ENCODE measurements around the gene ZNF385D. TPM values are rescaled to one million over a fixed set of nuclear protein-coding genes. Genes with fewer than 3 reads are reported as not detected.

ZNF385D gene
- total and polyA plus RNA-seq, 4 donors: 0.08 to 0.50 (median 0.09) TPM

GRCh38 chr3:21777821-21778220 lies 26.8 kb upstream of the ZNF385D start:
- H3K36me3 ChIP-seq (ENCODE audit: control insufficient read depth in 4 of 4, insufficient read depth in 3 of 4, low read depth in 1 of 4, low read length in 3 of 4): no peaks in the 10 kb centered on the region
- H3K4me1 ChIP-seq (ENCODE audit: control insufficient read depth in 4 of 4, insufficient read depth in 4 of 4, low read length in 3 of 4): no peaks in the 10 kb centered on the region
- H3K27ac ChIP-seq (ENCODE audit: low read depth in 1 of 2, low read length in 2 of 2): no peak overlapping the region
- no peak overlapping the region for H3K4me3 ChIP-seq (ENCODE audit: low read depth in 1 of 3, low read length in 3 of 3)
- no peak for DNase-seq (ENCODE audit: low spot score)
- no peak for TF ChIP-seq JUND (IDR thresholded peaks at IDR 0.05)
- no peak for TF ChIP-seq EGR1 (IDR thresholded peaks at IDR 0.05; ENCODE audit: low read depth in 2 of 2)
- no peak for TF ChIP-seq YY1 (IDR thresholded peaks at IDR 0.05)
- no peak for TF ChIP-seq RAD21 (IDR thresholded peaks at IDR 0.05)
- TF ChIP-seq FOXA2 (IDR thresholded peaks at IDR 0.05): no peak
- TF ChIP-seq FOXA1 (IDR thresholded peaks at IDR 0.05): no peak
- no peak for TF ChIP-seq MAX (IDR thresholded peaks at IDR 0.05)
- no peak for TF ChIP-seq NR2F2 (IDR thresholded peaks at IDR 0.05)
- no peak for TF ChIP-seq HNF4G (IDR thresholded peaks at IDR 0.05)
- no peak for TF ChIP-seq REST (IDR thresholded peaks at IDR 0.05)
- no peak for TF ChIP-seq CTCF (IDR thresholded peaks at IDR 0.05; ENCODE audit: low read depth, low read length, missing input control)
- no peak for TF ChIP-seq ATF3 (IDR thresholded peaks at IDR 0.05)
- TF ChIP-seq SP1 (IDR thresholded peaks at IDR 0.05): no peak
- TF ChIP-seq TAF1 (conservative IDR thresholded peaks at IDR 0.05): no peak
- no peak for TF ChIP-seq HNF4A (conservative IDR thresholded peaks at IDR 0.05)
- no peak for TF ChIP-seq ZBTB33 (IDR thresholded peaks at IDR 0.05)
- no peak for TF ChIP-seq RXRA (IDR thresholded peaks at IDR 0.05)
- no peaks in the 10 kb centered on the region for H3K27me3 ChIP-seq (ENCODE audit: control insufficient read depth in 4 of 4, insufficient read depth in 4 of 4, low read length in 3 of 4)
- no peaks in the 10 kb centered on the region for H3K9me3 ChIP-seq (ENCODE audit: control insufficient read depth in 4 of 4, low read length in 3 of 4)
- no peak overlapping the region for H3K9ac ChIP-seq (ENCODE audit: low read depth in 1 of 2, low read length in 2 of 2)
- WGBS: 77% methylated on average over 2 of the region's 2 CpGs

- no peak overlapping the region for H3K27ac ChIP-seq (ENCODE audit: low read depth in 1 of 2, low read length in 2 of 2)
- DNase-seq (ENCODE audit: low spot score): no peak
- no peaks in the 10 kb centered on the region for H3K36me3 ChIP-seq (ENCODE audit: control insufficient read depth in 4 of 4, insufficient read depth in 3 of 4, low read depth in 1 of 4, low read length in 3 of 4)
- no peak overlapping the region for H3K4me3 ChIP-seq (ENCODE audit: low read depth in 1 of 3, low read length in 3 of 3)
- no peaks in the 10 kb centered on the region for H3K9me3 ChIP-seq (ENCODE audit: control insufficient read depth in 4 of 4, low read length in 3 of 4)
- no peak overlapping the region for H3K9ac ChIP-seq (ENCODE audit: low read depth in 1 of 2, low read length in 2 of 2)
- no peaks in the 10 kb centered on the region for H3K27me3 ChIP-seq (ENCODE audit: control insufficient read depth in 4 of 4, insufficient read depth in 4 of 4, low read length in 3 of 4)
- H3K4me1 ChIP-seq (ENCODE audit: control insufficient read depth in 4 of 4, insufficient read depth in 4 of 4, low read length in 3 of 4): no peaks in the 10 kb centered on the region
- WGBS: 54% methylated on average over 2 of the region's 2 CpGs
- TF ChIP-seq TAF1 (conservative IDR thresholded peaks at IDR 0.05) (no peak), EGR1 (IDR thresholded peaks at IDR 0.05; ENCODE audit: low read depth in 2 of 2) (no peak), HNF4G (IDR thresholded peaks at IDR 0.05) (no peak), RAD21 (IDR thresholded peaks at IDR 0.05) (no peak), SP1 (IDR thresholded peaks at IDR 0.05) (no peak), MAX (IDR thresholded peaks at IDR 0.05) (no peak), FOXA2 (IDR thresholded peaks at IDR 0.05) (no peak), GABPA (IDR thresholded peaks at IDR 0.05 in 1 of 2, conservative IDR thresholded peaks at IDR 0.05 in 1 of 2) (no peak), YY1 (IDR thresholded peaks at IDR 0.05) (no peak), NR2F2 (IDR thresholded peaks at IDR 0.05) (no peak), JUND (IDR thresholded peaks at IDR 0.05) (no peak), ATF3 (IDR thresholded peaks at IDR 0.05) (no peak), HNF4A (conservative IDR thresholded peaks at IDR 0.05) (no peak), ZBTB33 (IDR thresholded peaks at IDR 0.05) (no peak)
Observed at GRCh38 chr3:21766002-21766401, 15.0 kb upstream of the ZNF385D start.

Data from liver (tissue), 9 donors.